HG03025 (cell line): ENCODE data around the gene MELK.

ENCODE experiments used
- ATAC-seq: cut with Tn5 transposase; IDR thresholded peaks from one replicate; pipeline ENCODE4 v1.9.1; 2021; ENCODE audit warnings: mild to moderate bottlenecking, moderate library complexity; ENCODE audit not compliant: unreplicated experiment, low FRiP score

The MELK gene

GRCh38 chr9:36576866-36577265 lies 4.2 kb downstream of the MELK start:
- ATAC-seq: no peak

GRCh38 chr9:36584620-36585460 lies 12.1 kb downstream of the MELK start:
- ATAC-seq: no peak

GRCh38 chr9:36590231-36590630 lies 17.5 kb downstream of the MELK start:
- ATAC-seq: no peak

GRCh38 chr9:36592801-36593583 lies 20.3 kb downstream of the MELK start:
- ATAC-seq: no peak

- ATAC-seq: no peak
These were observed 21.5 kb downstream of the MELK start for GRCh38 chr9:36594213-36594612.

GRCh38 chr9:36597412-36598178 lies 24.9 kb downstream of the MELK start:
- ATAC-seq: no peak

- ATAC-seq: no peak
These were observed 25.6 kb downstream of the MELK start for GRCh38 chr9:36598273-36598672.

GRCh38 chr9:36603006-36603405 lies 30.3 kb downstream of the MELK start:
- ATAC-seq: no peak

GRCh38 chr9:36609306-36609705 lies 36.6 kb downstream of the MELK start:
- no peak for ATAC-seq

GRCh38 chr9:36622121-36622520 lies 49.4 kb downstream of the MELK start:
- ATAC-seq: no peak

- ATAC-seq: no peak
These were observed 50.6 kb downstream of the MELK start for GRCh38 chr9:36623280-36623679.

GRCh38 chr9:36625006-36625615 lies 52.4 kb downstream of the MELK start:
- ATAC-seq: no peak

GRCh38 chr9:36632892-36633291 lies 60.2 kb downstream of the MELK start:
- ATAC-seq: no peak

GRCh38 chr9:36637491-36638270 lies 65.0 kb downstream of the MELK start:
- ATAC-seq: no peak

- no peak for ATAC-seq
These were observed 68.2 kb downstream of the MELK start for GRCh38 chr9:36640771-36641381.

- ATAC-seq: no peak
These were observed 70.1 kb downstream of the MELK start for GRCh38 chr9:36642817-36643216.

- no peak for ATAC-seq
These were observed 84.1 kb downstream of the MELK start for GRCh38 chr9:36656842-36657241.

GRCh38 chr9:36659500-36659899 lies 86.8 kb downstream of the MELK start:
- no peak for ATAC-seq

GRCh38 chr9:36664806-36665205 lies 92.1 kb downstream of the MELK start:
- ATAC-seq: no peak
